GM23338 (cell line): ENCODE measurements around the gene TTC13. TPM values are rescaled to one million over a fixed set of nuclear protein-coding genes. Genes with fewer than 3 reads are reported as not detected.

Source experiments
- ATAC-seq: fragments of 200-7000 bp; cut with Tn5 transposase; 3 replicates; pipeline ENCODE4 v1.9.1; 2020
- DNase-seq: peaks from one replicate; pipeline ENCODE4 v3.0.0-alpha.2; 2015; ENCODE audit warnings: low spot score
- H2AFZ ChIP-seq: fragments of 200-600 bp; sonication (generic); 2 replicates; pipeline ENCODE4 v1.8.0; 2016; ENCODE audit warnings: antibody characterized with exemption, mild to moderate bottlenecking, moderate library complexity
- H3F3A ChIP-seq: fragments of 200-600 bp; sonication (generic); replicated peaks from 2 replicates; pipeline ENCODE4 v1.8.0; 2017; ENCODE audit warnings: antibody characterized with exemption, mixed run types, low read depth
- H3K27ac ChIP-seq: fragments of 200-600 bp; sonication (generic); 2 replicates; pipeline ENCODE4 v1.6.1; 2016; ENCODE audit warnings: low read depth
- H3K27me3 ChIP-seq: fragments of 200-600 bp; sonication (generic); 2 replicates; pipeline ENCODE4 v1.8.0; 2016; ENCODE audit warnings: mild to moderate bottlenecking, mixed run types, moderate library complexity; ENCODE audit not compliant: insufficient read depth
- H3K36me3 ChIP-seq: fragments of 200-600 bp; sonication (generic); 2 replicates; pipeline ENCODE4 v1.8.0; 2016; ENCODE audit warnings: mild to moderate bottlenecking; ENCODE audit not compliant: insufficient read depth
- H3K4me1 ChIP-seq: fragments of 200-600 bp; sonication (generic); 2 replicates; pipeline ENCODE4 v1.8.0; 2016; ENCODE audit warnings: mild to moderate bottlenecking, moderate library complexity; ENCODE audit not compliant: insufficient read depth
- H3K4me2 ChIP-seq: fragments of 200-600 bp; sonication (generic); 2 replicates; pipeline ENCODE4 v1.7.1; 2017; ENCODE audit warnings: mixed run types
- H3K4me3 ChIP-seq: fragments of 200-600 bp; sonication (generic); 2 replicates; pipeline ENCODE4 v1.6.1; 2016; ENCODE audit warnings: mixed run types
- H3K79me2 ChIP-seq: fragments of 200-600 bp; sonication (generic); replicated peaks from 2 replicates; pipeline ENCODE4 v1.8.0; 2017; ENCODE audit warnings: mild to moderate bottlenecking; ENCODE audit not compliant: insufficient read depth
- H3K9me2 ChIP-seq: fragments of 200-600 bp; sonication (generic); 2 replicates; pipeline ENCODE4 v1.8.0; 2017; ENCODE audit not compliant: insufficient read depth
- H4K20me1 ChIP-seq: fragments of 200-600 bp; sonication (generic); replicated peaks from 2 replicates; pipeline ENCODE4 v1.8.0; 2017; ENCODE audit warnings: mild to moderate bottlenecking; ENCODE audit not compliant: insufficient read depth
- H3K27ac Mint-ChIP-seq: 2 replicates; pipeline ENCODE4 v1.8.0; 2020; ENCODE audit warnings: inconsistent platforms, mild to moderate bottlenecking, moderate library complexity, mixed read lengths
- H3K27me3 Mint-ChIP-seq: 3 replicates; pipeline ENCODE4 v1.8.0; 2022; ENCODE audit warnings: low read depth, mild to moderate bottlenecking, moderate library complexity, mixed read lengths, inconsistent platforms; ENCODE audit not compliant: insufficient read depth, poor library complexity
- H3K36me3 Mint-ChIP-seq: 3 replicates; pipeline ENCODE4 v1.8.0; 2021; ENCODE audit warnings: low read depth, mild to moderate bottlenecking, inconsistent platforms, moderate library complexity, mixed read lengths
- H3K4me1 Mint-ChIP-seq: 3 replicates; pipeline ENCODE4 v1.8.0; 2020; ENCODE audit warnings: mild to moderate bottlenecking, inconsistent platforms, mixed read lengths
- H3K4me3 Mint-ChIP-seq: 3 replicates; pipeline ENCODE4 v1.8.0; 2021; ENCODE audit warnings: moderate library complexity, mild to moderate bottlenecking, inconsistent platforms, mixed read lengths
- H3K9me3 Mint-ChIP-seq: 3 replicates; pipeline ENCODE4 v1.8.0; 2020; ENCODE audit warnings: moderate library complexity, mild to moderate bottlenecking, inconsistent platforms, mixed read lengths
- CTCF ChIP-seq, 2 experiments: fragments of 200-600 bp in 1 of 2; sonication (generic) in 1 of 2; conservative IDR thresholded peaks; 2 replicates each; pipeline versions ENCODE4 v1.5.1 to v1.6.1; 2016 to 2017; ENCODE audit warnings: antibody characterized with exemption in 2 of 2, low read depth in 2 of 2, mild to moderate bottlenecking in 2 of 2, moderate library complexity in 1 of 2
- ETS1 ChIP-seq: IDR thresholded peaks from 2 replicates; pipeline ENCODE4 v1.6.1; 2016; ENCODE audit warnings: antibody characterized with exemption
- JUNB ChIP-seq: IDR thresholded peaks from one replicate; pipeline ENCODE4 v1.6.1; 2016; ENCODE audit warnings: antibody characterized with exemption; ENCODE audit not compliant: unreplicated experiment
- NANOG ChIP-seq: IDR thresholded peaks from 2 replicates; pipeline ENCODE4 v1.6.1; 2016; ENCODE audit warnings: antibody characterized with exemption, borderline replicate concordance
- POLR2AphosphoS5 ChIP-seq: IDR thresholded peaks from 2 replicates; pipeline ENCODE4 v1.6.1; 2016; ENCODE audit warnings: antibody characterized with exemption, low read depth
- ZNF114 ChIP-seq: fragments of 250-450 bp; sonication (Bioruptor Pico); IDR thresholded peaks from 2 replicates; pipeline ENCODE4 v1.5.0; 2020; ENCODE audit warnings: mild to moderate bottlenecking, moderate library complexity
- ZNF331 ChIP-seq: fragments of 250-450 bp; sonication (Bioruptor Pico); IDR thresholded peaks from 2 replicates; pipeline ENCODE4 v1.5.0; 2020; ENCODE audit warnings: low read depth, mild to moderate bottlenecking, moderate library complexity
- ZNF462 ChIP-seq: fragments of 250-450 bp; sonication (Bioruptor Pico); IDR thresholded peaks from 2 replicates; pipeline ENCODE4 v1.5.0; 2020; ENCODE audit warnings: mild to moderate bottlenecking, moderate library complexity
- polyA plus RNA-seq: library from polyadenylated mRNA; unstranded; fragments of >200 nt; fragmentation: Nextera tagmentation; extraction: Ambion mirVana; gene quantifications from 2 replicates; pipeline ENCODE4 v1.2.1, GENCODE V29; 2016
- total RNA-seq: library from RNA; depleted of rRNA; stranded (reverse); fragments of >200 nt; shearing (Covaris generic); gene quantifications from 2 replicates; pipeline ENCODE4 v1.2.3, GENCODE V29; 2014

TTC13 gene
- total and polyA plus RNA-seq, 2 experiments from 2014 or later, result 3.8 to 9.4 TPM

- TF ChIP-seq NANOG, result no peak
Measured at GRCh38 chr1:230905733-230906132, 72.9 kb downstream of the TTC13 start (continued).

GRCh38 chr1:230902349-230902923, 76.2 kb downstream of the TTC13 start:
- Histone ChIP-seq H3K4me1 (no peaks in the 10 kb centered on the region), H3K27ac (no peak overlapping the region), H2AFZ (no peak overlapping the region), H3F3A (no peaks in the 10 kb centered on the region), H3K36me3 (no peaks in the 10 kb centered on the region), H3K79me2 (no peaks in the 10 kb centered on the region), H3K4me2 (no peak overlapping the region), H3K4me3 (no peak overlapping the region), H3K9me2 (no peaks in the 10 kb centered on the region), H4K20me1 (no peaks in the 10 kb centered on the region; the same call in 1 of the 2 replicates), H3K27me3 (no peaks in the 10 kb centered on the region)
- H3K4me3 Mint-ChIP-seq, result no peak overlapping the region
- H3K27me3 Mint-ChIP-seq, result no peaks in the 10 kb centered on the region
- TF ChIP-seq POLR2AphosphoS5 (no peak), ZNF331 (CRISPR knock-in tag) (no peak), ZNF462 (CRISPR knock-in tag) (no peak), JUNB (no peak), CTCF (conservative IDR thresholded peaks at IDR 0.05; ENCODE audit: low read depth in 2 of 2) (no peak), ZNF114 (CRISPR knock-in tag) (no peak), ETS1 (no peak), NANOG (no peak)
- H3K36me3 Mint-ChIP-seq, result no peaks in the 10 kb centered on the region
- ATAC-seq (peak; percentile 94), DNase-seq (peak; percentile 47)
- no peaks in the 10 kb centered on the region for H3K4me1 Mint-ChIP-seq
- H3K9me3 Mint-ChIP-seq, result no peaks in the 10 kb centered on the region
- H3K27ac Mint-ChIP-seq, result no peak overlapping the region
